Measurements from ENCODE around the gene TCOF1.

TCOF1 gene

GRCh38 chr5:150407096-150407720 is 49.7 kb downstream of the TCOF1 start:
- H3K27ac ChIP-seq: no peak overlapping the region
- TF ChIP-seq CTCF (conservative IDR thresholded peaks at IDR 0.05): no peak
- TF ChIP-seq ZFX (IDR thresholded peaks at IDR 0.05): no peak

- H3K27ac ChIP-seq: no peak overlapping the region
- no peak for TF ChIP-seq ZFX (IDR thresholded peaks at IDR 0.05)
- no peak for TF ChIP-seq CTCF (conservative IDR thresholded peaks at IDR 0.05)
Observed at GRCh38 chr5:150408231-150408943, 50.9 kb downstream of the TCOF1 start.

- no peak for TF ChIP-seq ZFX (IDR thresholded peaks at IDR 0.05)
- TF ChIP-seq CTCF (conservative IDR thresholded peaks at IDR 0.05): no peak
- H3K27ac ChIP-seq: no peak overlapping the region
Observed at GRCh38 chr5:150409638-150410523, 52.4 kb downstream of the TCOF1 start.

- TF ChIP-seq CTCF (conservative IDR thresholded peaks at IDR 0.05) (no peak), ZFX (IDR thresholded peaks at IDR 0.05) (no peak)
- H3K27ac ChIP-seq: no peak overlapping the region
Observed at GRCh38 chr5:150410524-150411244, 53.2 kb downstream of the TCOF1 start.

GRCh38 chr5:150411245-150411979 is 53.9 kb downstream of the TCOF1 start:
- H3K27ac ChIP-seq: no peak overlapping the region
- TF ChIP-seq CTCF (conservative IDR thresholded peaks at IDR 0.05): no peak
- TF ChIP-seq ZFX (IDR thresholded peaks at IDR 0.05): no peak

GRCh38 chr5:150412319-150413175 is 55.0 kb downstream of the TCOF1 start, which contains the start of gene CD74:
Gene CD74, minus strand, starts transcription at chr5:150412910. Its CDS starts 161 bp downstream, at chr5:150412749.
- TF ChIP-seq CTCF (conservative IDR thresholded peaks at IDR 0.05): no peak
- no peak for TF ChIP-seq ZFX (IDR thresholded peaks at IDR 0.05)
- H3K27ac ChIP-seq: no peak within 1 kb of the TSS

Data from C4-2B (cell line).